ENCODE results near the gene ILF3. TPM values are rescaled to one million over a fixed set of nuclear protein-coding genes. Genes with fewer than 3 reads are reported as not detected.

ILF3 gene
- total RNA-seq, 1 donor from 2014 or later = 97.4 TPM

DNA sequence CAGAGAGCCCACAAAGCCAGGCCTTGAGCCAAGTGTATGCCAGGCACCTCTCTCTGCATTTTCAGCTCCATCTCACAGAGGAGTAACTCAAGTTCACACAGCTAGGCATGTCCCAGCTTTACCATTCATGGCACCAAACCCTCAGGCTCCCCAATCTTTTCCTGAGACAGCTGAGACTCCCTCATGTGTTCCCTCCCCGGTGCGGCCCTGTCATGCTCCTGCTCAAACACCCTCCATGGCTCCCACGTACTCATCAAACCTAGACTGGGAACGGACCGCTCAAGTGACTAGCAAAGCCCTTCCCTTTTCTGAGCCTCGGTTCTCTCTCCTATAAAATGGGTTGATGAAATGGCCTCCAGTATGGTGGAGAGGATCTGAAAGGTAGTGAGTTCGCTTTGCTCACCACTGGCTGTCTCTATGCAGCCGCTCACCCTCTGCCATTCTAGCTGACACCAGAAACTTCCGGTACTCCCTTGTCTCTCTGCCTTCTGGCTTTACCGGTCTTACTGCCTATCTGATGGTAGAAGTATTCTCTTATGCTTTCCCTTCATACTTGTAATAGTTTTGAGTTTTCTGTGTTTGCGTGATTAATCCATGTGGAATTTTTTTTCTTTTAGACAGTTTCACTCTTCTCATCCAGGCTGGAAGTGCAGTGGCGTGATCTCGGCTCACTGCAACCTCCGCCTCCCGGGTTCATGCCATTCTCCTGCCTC, 36.6 kb upstream of the ILF3 start:
- DNase-seq (ENCODE audit: low read depth) (peak; percentile 89), FAIRE-seq (no peak)
- no peak overlapping the region for H3K4me3 ChIP-seq (ENCODE audit: low read depth, low read length)
- H3K36me3 ChIP-seq (ENCODE audit: control insufficient read depth, insufficient read depth, low read length) = no peaks in the 10 kb centered on the region
- H3K27me3 ChIP-seq (ENCODE audit: control insufficient read depth, insufficient read depth, low read length) = no peaks in the 10 kb centered on the region
- TF ChIP-seq, protein P1, sequence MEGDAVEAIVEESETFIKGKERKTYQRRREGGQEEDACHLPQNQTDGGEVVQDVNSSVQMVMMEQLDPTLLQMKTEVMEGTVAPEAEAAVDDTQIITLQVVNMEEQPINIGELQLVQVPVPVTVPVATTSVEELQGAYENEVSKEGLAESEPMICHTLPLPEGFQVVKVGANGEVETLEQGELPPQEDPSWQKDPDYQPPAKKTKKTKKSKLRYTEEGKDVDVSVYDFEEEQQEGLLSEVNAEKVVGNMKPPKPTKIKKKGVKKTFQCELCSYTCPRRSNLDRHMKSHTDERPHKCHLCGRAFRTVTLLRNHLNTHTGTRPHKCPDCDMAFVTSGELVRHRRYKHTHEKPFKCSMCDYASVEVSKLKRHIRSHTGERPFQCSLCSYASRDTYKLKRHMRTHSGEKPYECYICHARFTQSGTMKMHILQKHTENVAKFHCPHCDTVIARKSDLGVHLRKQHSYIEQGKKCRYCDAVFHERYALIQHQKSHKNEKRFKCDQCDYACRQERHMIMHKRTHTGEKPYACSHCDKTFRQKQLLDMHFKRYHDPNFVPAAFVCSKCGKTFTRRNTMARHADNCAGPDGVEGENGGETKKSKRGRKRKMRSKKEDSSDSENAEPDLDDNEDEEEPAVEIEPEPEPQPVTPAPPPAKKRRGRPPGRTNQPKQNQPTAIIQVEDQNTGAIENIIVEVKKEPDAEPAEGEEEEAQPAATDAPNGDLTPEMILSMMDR (IDR thresholded peaks at IDR 0.05; ENCODE audit: insufficient read depth, low read length, severe bottlenecking) = no peak

DNA sequence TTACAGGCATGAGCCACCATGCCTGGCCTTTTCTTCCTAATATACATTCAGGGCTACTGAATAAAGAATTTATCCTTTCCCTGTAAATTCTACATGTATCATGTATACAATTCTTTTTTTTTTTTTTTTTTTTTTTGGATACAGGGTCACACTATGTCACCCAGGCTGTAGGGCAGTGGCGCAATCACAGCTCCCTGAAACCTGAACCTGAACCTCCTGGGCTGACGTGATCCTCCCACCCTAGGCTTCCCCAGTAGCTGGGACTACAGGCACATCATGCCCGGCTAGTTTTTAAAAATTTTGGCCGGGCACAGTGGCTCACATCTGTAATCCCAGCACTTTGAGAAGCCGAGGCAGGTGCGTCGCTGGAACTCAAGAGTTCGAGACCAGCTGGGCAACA, 35.3 kb upstream of the ILF3 start:
- DNase-seq (ENCODE audit: low read depth) = no peak
- Histone ChIP-seq H3K4me3 (ENCODE audit: low read depth, low read length) (no peak overlapping the region), H3K27me3 (ENCODE audit: control insufficient read depth, insufficient read depth, low read length) (no peaks in the 10 kb centered on the region), H3K36me3 (ENCODE audit: control insufficient read depth, insufficient read depth, low read length) (no peaks in the 10 kb centered on the region)
- FAIRE-seq = no peak
- TF ChIP-seq, protein P1 (IDR thresholded peaks at IDR 0.05; ENCODE audit: insufficient read depth, low read length, severe bottlenecking) = no peak

DNA sequence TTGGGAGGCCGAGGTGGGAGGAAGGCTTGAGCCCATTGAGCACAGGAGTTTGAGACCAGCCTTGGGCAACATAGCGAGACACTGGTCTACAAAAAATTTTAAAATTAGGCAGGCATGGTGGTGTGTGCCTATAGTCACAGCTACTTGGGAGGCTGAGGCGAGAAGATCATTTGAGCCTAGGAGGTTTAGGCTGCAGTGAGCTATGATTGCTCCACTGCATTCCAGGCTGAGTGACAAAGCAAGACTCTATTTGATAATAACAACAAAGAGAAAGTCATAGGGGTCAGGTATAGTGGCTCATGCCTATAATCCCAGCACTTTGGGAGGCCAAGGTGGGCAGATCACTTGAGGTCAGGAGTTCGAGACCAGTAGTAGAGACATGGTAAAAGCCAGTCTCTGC, 33.4 kb upstream of the ILF3 start:
- DNase-seq (ENCODE audit: low read depth) = peak; percentile 30

DNA sequence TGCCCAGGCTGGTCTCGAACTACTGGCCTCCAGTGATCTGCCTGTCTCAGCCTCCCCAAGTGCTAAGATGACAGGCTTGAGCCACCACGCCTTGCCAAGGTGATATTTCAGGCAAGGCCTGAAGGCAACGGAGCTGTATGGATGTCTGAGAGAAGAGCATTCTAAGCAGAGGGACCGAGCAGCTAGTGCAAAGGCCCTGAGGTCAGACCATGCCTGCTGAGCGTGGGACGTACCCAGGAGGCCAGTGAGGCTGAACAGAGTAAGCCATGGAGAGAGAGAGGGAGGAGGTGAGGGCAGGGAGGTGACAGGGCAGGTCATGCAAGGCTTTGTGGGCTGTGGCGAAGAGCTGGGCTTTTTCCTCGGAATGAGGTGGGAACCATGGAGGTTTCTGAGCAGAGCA, 32.2 kb upstream of the ILF3 start:
- no peak for DNase-seq (ENCODE audit: low read depth)
- FAIRE-seq = no peak
- TF ChIP-seq, protein P1 (IDR thresholded peaks at IDR 0.05; ENCODE audit: insufficient read depth, low read length, severe bottlenecking) = no peak
- H3K27me3 ChIP-seq (ENCODE audit: control insufficient read depth, insufficient read depth, low read length) = no peaks in the 10 kb centered on the region
- H3K4me3 ChIP-seq (ENCODE audit: low read depth, low read length) = no peak overlapping the region
- H3K36me3 ChIP-seq (ENCODE audit: control insufficient read depth, insufficient read depth, low read length) = no peaks in the 10 kb centered on the region

More for the DNA sequence above, 33.4 kb upstream of the ILF3 start:
- TF ChIP-seq, protein P1 (IDR thresholded peaks at IDR 0.05; ENCODE audit: insufficient read depth, low read length, severe bottlenecking) = no peak
- no peak for FAIRE-seq
- no peak overlapping the region for H3K4me3 ChIP-seq (ENCODE audit: low read depth, low read length)
- no peaks in the 10 kb centered on the region for H3K36me3 ChIP-seq (ENCODE audit: control insufficient read depth, insufficient read depth, low read length)
- H3K27me3 ChIP-seq (ENCODE audit: control insufficient read depth, insufficient read depth, low read length) = no peaks in the 10 kb centered on the region

DNA sequence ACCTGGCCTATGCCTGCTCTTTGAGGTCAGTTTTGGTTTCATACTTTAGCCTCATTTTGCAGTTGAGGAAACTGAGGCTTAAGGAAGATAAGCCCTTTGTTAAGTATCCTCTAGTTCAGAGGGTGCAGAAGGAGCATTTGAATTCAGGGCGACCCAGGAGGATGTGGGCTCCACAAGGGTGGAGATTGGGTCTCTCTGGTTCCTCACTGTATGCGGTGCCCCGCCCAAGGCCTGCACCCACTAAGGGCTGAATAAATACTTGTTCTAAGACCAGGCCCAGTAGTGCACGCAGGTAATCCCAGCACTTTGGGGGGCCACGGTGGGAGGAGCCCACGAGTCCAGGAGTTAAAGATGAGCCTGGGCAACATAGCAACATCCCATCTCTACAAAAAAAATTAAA, 29.6 kb upstream of the ILF3 start:
- H3K27me3 ChIP-seq (ENCODE audit: control insufficient read depth, insufficient read depth, low read length) = no peaks in the 10 kb centered on the region
- no peak for FAIRE-seq
- H3K36me3 ChIP-seq (ENCODE audit: control insufficient read depth, insufficient read depth, low read length) = peaks cover 13% of the 10 kb centered on the region
- no peak overlapping the region for H3K4me3 ChIP-seq (ENCODE audit: low read depth, low read length)
- no peak for DNase-seq (ENCODE audit: low read depth)
- TF ChIP-seq, protein P1 (IDR thresholded peaks at IDR 0.05; ENCODE audit: insufficient read depth, low read length, severe bottlenecking) = no peak
